ENCODE data around the gene FKBP1B.
"Not testable (repeated sequence)": the region's sequence is repeated elsewhere in the genome, so short reads cannot be mapped to it uniquely, and the experiment has no call there.

The FKBP1B gene

GRCh38 chr2:24104906-24105305 lies 55.4 kb downstream of the FKBP1B start:
- no peak for DNase-seq

DNA sequence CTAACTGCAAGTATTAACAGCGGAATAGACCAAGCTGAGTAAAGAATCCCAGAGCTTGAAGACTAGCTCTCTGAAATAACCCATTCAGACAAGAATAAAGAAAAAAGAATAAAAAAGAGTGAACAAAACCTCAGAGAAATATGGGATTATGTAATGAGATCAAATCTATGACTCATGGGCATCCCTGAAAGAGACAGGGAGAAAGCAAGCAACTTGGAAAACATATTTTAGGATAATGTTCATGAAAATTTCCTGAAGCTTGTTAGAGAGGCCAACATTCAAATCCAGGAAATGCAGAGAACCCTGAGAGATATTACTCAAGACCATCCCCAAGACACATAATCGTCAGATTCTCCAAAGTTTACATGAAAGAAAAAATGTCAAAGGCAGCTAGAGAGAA lies 56.3 kb downstream of the FKBP1B start:
- DNase-seq, result no peak

- DNase-seq, result no peak
These were observed 57.2 kb downstream of the FKBP1B start for GRCh38 chr2:24106786-24107185.

GRCh38 chr2:24107336-24107735 lies 57.8 kb downstream of the FKBP1B start:
- no peak for DNase-seq

DNA sequence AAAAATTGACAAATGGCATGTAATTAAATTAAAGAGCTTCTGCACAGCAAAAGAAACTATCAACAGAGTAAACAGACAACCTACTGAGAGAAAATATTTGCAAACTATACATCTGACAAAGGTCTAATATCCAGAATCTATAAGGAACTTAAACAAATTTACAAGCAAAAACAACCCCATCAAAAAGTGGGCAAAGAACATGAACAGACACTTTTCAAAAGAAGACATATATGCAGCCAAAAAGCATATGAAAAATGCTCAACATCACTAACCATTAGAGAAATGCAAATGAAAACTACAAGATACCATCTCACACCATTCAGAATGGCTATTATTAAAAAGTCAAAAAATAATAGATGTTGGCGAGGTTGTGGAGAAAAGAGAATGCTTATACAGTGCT lies 59.9 kb downstream of the FKBP1B start:
- DNase-seq, result not testable (repeated sequence)

- DNase-seq, result no peak
These were observed 61.2 kb downstream of the FKBP1B start for GRCh38 chr2:24110660-24111303.

GRCh38 chr2:24111407-24111901 lies 61.9 kb downstream of the FKBP1B start:
- no peak for DNase-seq
